SK-N-SH treated with all-trans-retinoic acid at 6 μM for 48 hours (cell line): ENCODE results near the gene ADGRB2.

ENCODE experiments used
- ESRRG ChIP-seq: fragments of 250-450 bp; sonication (Bioruptor Pico); IDR thresholded peaks from 2 replicates; pipeline ENCODE4 v1.6.1; 2021; ENCODE audit warnings: mild to moderate bottlenecking
- PPARA ChIP-seq: fragments of 250-450 bp; sonication (Bioruptor Pico); IDR thresholded peaks from 2 replicates; pipeline ENCODE4 v1.5.0; 2020; ENCODE audit warnings: mild to moderate bottlenecking, borderline replicate concordance
- RARB ChIP-seq: fragments of 250-450 bp; sonication (Bioruptor Pico); IDR thresholded peaks from 2 replicates; pipeline ENCODE4 v1.8.0; 2021; ENCODE audit warnings: mild to moderate bottlenecking, moderate library complexity
- ZC3H10 ChIP-seq: fragments of 250-450 bp; sonication (Bioruptor Pico); IDR thresholded peaks from 2 replicates; pipeline ENCODE4 v1.5.1; 2021; ENCODE audit warnings: mild to moderate bottlenecking, moderate library complexity
- ZNF8 ChIP-seq: fragments of 450-650 bp; formaldehyde crosslinking; IDR thresholded peaks from 2 replicates; pipeline ENCODE4 v1.5.0; 2020; ENCODE audit warnings: mild to moderate bottlenecking, moderate library complexity
- TF ChIP-seq, protein P1 (sequence below): fragments of 250-450 bp; sonication (Bioruptor Pico); IDR thresholded peaks from 2 replicates; pipeline ENCODE4 v1.8.0; 2020; ENCODE audit warnings: mild to moderate bottlenecking, moderate library complexity, borderline replicate concordance
- TF ChIP-seq, protein P2 (sequence below): fragments of 250-450 bp; sonication (Bioruptor Pico); IDR thresholded peaks from 2 replicates; pipeline ENCODE4 v1.5.1; 2020; ENCODE audit warnings: low read depth, mild to moderate bottlenecking, moderate library complexity

DNA sequence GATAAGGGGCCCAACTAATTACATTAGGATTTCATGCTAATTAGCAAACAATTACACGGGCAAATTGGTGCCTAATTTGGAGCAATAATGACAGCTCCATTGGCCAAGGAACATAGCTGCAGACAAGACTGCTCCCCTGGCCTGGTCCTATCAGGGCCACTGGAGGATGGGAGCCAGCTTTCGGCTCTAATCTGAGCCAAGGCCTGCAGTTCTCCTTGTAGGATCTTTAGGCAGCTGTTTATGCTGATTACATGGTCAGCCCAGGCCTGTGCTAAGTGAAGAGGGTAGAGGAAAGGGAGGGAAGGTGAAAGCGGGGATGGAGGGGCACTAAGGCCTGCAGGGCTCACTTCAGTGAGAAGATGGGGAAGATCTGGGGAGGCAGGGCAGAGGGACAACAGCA, 12.4 kb upstream of the ADGRB2 start:
- TF ChIP-seq ZNF8 (CRISPR knock-in tag) (no peak), PPARA (no peak), ZC3H10 (CRISPR knock-in tag) (no peak), RARB (CRISPR knock-in tag) (no peak), ESRRG (CRISPR knock-in tag) (no peak)
- TF ChIP-seq, protein P1, sequence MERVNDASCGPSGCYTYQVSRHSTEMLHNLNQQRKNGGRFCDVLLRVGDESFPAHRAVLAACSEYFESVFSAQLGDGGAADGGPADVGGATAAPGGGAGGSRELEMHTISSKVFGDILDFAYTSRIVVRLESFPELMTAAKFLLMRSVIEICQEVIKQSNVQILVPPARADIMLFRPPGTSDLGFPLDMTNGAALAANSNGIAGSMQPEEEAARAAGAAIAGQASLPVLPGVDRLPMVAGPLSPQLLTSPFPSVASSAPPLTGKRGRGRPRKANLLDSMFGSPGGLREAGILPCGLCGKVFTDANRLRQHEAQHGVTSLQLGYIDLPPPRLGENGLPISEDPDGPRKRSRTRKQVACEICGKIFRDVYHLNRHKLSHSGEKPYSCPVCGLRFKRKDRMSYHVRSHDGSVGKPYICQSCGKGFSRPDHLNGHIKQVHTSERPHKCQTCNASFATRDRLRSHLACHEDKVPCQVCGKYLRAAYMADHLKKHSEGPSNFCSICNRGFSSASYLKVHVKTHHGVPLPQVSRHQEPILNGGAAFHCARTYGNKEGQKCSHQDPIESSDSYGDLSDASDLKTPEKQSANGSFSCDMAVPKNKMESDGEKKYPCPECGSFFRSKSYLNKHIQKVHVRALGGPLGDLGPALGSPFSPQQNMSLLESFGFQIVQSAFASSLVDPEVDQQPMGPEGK = no peak
- TF ChIP-seq, protein P2, sequence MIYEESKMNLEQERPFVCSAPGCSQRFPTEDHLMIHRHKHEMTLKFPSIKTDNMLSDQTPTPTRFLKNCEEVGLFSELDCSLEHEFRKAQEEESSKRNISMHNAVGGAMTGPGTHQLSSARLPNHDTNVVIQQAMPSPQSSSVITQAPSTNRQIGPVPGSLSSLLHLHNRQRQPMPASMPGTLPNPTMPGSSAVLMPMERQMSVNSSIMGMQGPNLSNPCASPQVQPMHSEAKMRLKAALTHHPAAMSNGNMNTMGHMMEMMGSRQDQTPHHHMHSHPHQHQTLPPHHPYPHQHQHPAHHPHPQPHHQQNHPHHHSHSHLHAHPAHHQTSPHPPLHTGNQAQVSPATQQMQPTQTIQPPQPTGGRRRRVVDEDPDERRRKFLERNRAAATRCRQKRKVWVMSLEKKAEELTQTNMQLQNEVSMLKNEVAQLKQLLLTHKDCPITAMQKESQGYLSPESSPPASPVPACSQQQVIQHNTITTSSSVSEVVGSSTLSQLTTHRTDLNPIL = no peak
